ENCODE data around the gene ZMYND11. TPM values are rescaled to one million over a fixed set of nuclear protein-coding genes. Genes with fewer than 3 reads are reported as not detected.

Gene ZMYND11
- total and polyA plus RNA-seq, 2 donors (not counting 1 experiment from before 2014, with no cell fraction given) = 57.0 to 68.4 TPM

DNA sequence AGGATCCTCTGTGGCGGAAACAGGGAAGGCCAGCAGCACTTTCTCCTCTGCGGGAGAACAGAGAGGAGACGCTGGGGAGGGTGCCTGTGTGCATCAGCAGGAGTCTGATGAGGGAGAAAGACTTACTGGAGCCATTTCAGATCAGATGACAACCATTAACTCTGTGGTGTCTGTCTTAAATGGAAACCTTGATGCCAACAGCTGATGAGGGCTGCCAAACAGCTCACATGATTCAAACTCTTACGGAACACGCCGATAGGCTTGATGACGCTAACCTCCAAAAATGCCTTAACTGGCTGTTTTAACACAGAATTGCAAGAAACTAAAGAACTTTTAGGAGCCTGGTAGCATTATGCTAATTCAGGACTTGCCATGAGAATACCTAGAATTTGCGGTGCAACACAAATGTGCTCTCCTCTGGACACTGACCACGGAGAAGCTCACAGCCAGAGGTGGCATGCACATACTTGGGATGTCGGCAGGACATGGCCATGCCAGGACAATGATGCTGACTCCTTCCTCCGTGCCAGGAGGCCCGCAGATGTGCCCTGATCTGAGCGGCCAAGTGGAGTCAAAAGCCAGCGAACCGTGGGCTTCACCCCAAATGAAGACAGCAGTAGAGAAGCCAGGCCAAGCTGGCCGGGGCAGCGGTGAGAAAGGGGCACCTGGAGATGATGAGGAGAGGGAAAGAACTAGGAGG, 154.9 kb downstream of the ZMYND11 start:
- Histone ChIP-seq H3K4me2 (ENCODE audit: extremely low read depth, insufficient read depth, low read length) (no peak overlapping the region), H3K27me3 (ENCODE audit: control insufficient read depth, insufficient read depth, low read length) (no peaks in the 10 kb centered on the region), H3K27ac (ENCODE audit: insufficient read depth, low read length) (no peak overlapping the region), H3K79me2 (ENCODE audit: control insufficient read depth, insufficient read depth, low read length) (no peaks in the 10 kb centered on the region), H3K4me3 (replicated peaks in 1 of 4; ENCODE audit: control extremely low read depth in 1 of 4, insufficient read depth in 1 of 4, low read depth in 3 of 4, low read length in 4 of 4) (no peak overlapping the region), H3K4me1 (ENCODE audit: control insufficient read depth, extremely low read depth, insufficient read depth, low read length) (peaks cover 4% of the 10 kb centered on the region), H2AFZ (ENCODE audit: low read length) (no peak overlapping the region), H3K36me3 (ENCODE audit: control insufficient read depth, insufficient read depth, low read length) (no peaks in the 10 kb centered on the region), H3K9ac (ENCODE audit: insufficient read depth, low read length) (no peak overlapping the region), H3K9me3 (ENCODE audit: control insufficient read depth, insufficient read depth, low read depth, low read length) (no peaks in the 10 kb centered on the region), H4K20me1 (ENCODE audit: control insufficient read depth, extremely low read depth, insufficient read depth, low read length) (no peaks in the 10 kb centered on the region)
- no peak for TF ChIP-seq EZH2 (IDR thresholded peaks at IDR 0.05; ENCODE audit: low read length, missing control alignments)
- TF ChIP-seq, protein P1, sequence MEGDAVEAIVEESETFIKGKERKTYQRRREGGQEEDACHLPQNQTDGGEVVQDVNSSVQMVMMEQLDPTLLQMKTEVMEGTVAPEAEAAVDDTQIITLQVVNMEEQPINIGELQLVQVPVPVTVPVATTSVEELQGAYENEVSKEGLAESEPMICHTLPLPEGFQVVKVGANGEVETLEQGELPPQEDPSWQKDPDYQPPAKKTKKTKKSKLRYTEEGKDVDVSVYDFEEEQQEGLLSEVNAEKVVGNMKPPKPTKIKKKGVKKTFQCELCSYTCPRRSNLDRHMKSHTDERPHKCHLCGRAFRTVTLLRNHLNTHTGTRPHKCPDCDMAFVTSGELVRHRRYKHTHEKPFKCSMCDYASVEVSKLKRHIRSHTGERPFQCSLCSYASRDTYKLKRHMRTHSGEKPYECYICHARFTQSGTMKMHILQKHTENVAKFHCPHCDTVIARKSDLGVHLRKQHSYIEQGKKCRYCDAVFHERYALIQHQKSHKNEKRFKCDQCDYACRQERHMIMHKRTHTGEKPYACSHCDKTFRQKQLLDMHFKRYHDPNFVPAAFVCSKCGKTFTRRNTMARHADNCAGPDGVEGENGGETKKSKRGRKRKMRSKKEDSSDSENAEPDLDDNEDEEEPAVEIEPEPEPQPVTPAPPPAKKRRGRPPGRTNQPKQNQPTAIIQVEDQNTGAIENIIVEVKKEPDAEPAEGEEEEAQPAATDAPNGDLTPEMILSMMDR (conservative IDR thresholded peaks at IDR 0.05 in 1 of 2, IDR thresholded peaks at IDR 0.05 in 1 of 2; ENCODE audit: low read depth in 1 of 2, low read length in 2 of 2) = no peak
- DNase-seq (ENCODE audit: low read depth in 2 of 2) = peak; percentile 11 to 31

DNA sequence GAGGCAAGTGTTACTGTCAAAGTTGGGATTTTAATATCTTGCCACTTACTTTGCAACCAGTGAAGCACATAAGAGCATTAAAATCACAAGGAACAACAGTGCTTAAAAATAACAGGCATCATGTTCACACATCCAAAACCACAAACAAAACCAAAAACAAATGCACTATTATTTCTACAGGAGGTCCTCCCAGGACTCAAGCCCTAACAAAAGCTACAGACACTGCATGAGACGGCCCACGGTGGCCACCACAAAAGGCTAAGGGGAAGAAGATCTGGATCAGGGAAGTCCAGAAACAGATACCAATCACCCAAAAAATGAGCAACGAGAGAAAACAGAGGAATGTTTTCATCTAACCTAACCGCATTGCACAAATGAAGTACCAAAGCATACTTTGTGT, 158.4 kb downstream of the ZMYND11 start:
- TF ChIP-seq, protein P1 (conservative IDR thresholded peaks at IDR 0.05 in 1 of 2, IDR thresholded peaks at IDR 0.05 in 1 of 2; ENCODE audit: low read depth in 1 of 2, low read length in 2 of 2) = no peak
- TF ChIP-seq EZH2 (IDR thresholded peaks at IDR 0.05; ENCODE audit: low read length, missing control alignments) = no peak
- no peak overlapping the region for H3K27ac ChIP-seq (ENCODE audit: insufficient read depth, low read length)
- no peaks in the 10 kb centered on the region for H3K79me2 ChIP-seq (ENCODE audit: control insufficient read depth, insufficient read depth, low read length)
- H4K20me1 ChIP-seq (ENCODE audit: control insufficient read depth, extremely low read depth, insufficient read depth, low read length) = no peaks in the 10 kb centered on the region
- no peak for DNase-seq (ENCODE audit: low read depth in 2 of 2)
- H3K36me3 ChIP-seq (ENCODE audit: control insufficient read depth, insufficient read depth, low read length) = no peaks in the 10 kb centered on the region
- H3K4me1 ChIP-seq (ENCODE audit: control insufficient read depth, extremely low read depth, insufficient read depth, low read length) = peaks cover 7% of the 10 kb centered on the region
- no peaks in the 10 kb centered on the region for H3K27me3 ChIP-seq (ENCODE audit: control insufficient read depth, insufficient read depth, low read length)
- no peak overlapping the region for H2AFZ ChIP-seq (ENCODE audit: low read length)
- no peak overlapping the region for H3K4me2 ChIP-seq (ENCODE audit: extremely low read depth, insufficient read depth, low read length)
- H3K9me3 ChIP-seq (ENCODE audit: control insufficient read depth, insufficient read depth, low read depth, low read length) = no peaks in the 10 kb centered on the region
- no peak overlapping the region for H3K9ac ChIP-seq (ENCODE audit: insufficient read depth, low read length)
- H3K4me3 ChIP-seq (replicated peaks in 1 of 4; ENCODE audit: control extremely low read depth in 1 of 4, insufficient read depth in 1 of 4, low read depth in 3 of 4, low read length in 4 of 4) = no peak overlapping the region

DNA sequence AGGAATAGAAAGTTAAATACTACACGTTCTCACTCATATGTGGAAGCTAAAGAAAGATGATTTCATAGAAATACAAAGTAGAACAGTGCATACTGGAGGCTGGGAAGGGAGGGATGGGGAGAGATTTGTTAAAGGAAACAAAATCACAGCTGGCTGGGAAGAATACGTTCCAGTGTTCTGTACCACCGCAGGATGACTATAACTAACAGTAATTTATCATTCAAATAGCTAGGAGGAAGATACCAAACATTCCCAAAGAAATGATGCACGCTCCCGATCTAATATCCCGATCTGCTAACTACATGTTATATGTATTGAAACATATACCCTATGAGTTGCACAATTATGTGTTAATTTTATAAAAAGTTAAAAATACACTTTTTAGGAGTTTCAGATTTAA, 162.3 kb downstream of the ZMYND11 start:
- Histone ChIP-seq H2AFZ (ENCODE audit: low read length) (no peak overlapping the region), H3K4me1 (ENCODE audit: control insufficient read depth, extremely low read depth, insufficient read depth, low read length) (peaks cover 8% of the 10 kb centered on the region), H3K9me3 (ENCODE audit: control insufficient read depth, insufficient read depth, low read depth, low read length) (no peaks in the 10 kb centered on the region), H3K27ac (ENCODE audit: insufficient read depth, low read length) (peak overlapping the region; percentile 49), H3K4me2 (ENCODE audit: extremely low read depth, insufficient read depth, low read length) (peak overlapping the region; percentile 44), H3K79me2 (ENCODE audit: control insufficient read depth, insufficient read depth, low read length) (no peaks in the 10 kb centered on the region), H3K27me3 (ENCODE audit: control insufficient read depth, insufficient read depth, low read length) (no peaks in the 10 kb centered on the region), H3K36me3 (ENCODE audit: control insufficient read depth, insufficient read depth, low read length) (no peaks in the 10 kb centered on the region), H3K4me3 (replicated peaks in 1 of 4; ENCODE audit: control extremely low read depth in 1 of 4, insufficient read depth in 1 of 4, low read depth in 3 of 4, low read length in 4 of 4) (peak overlapping the region in 1 of 4 experiments; percentile 15), H4K20me1 (ENCODE audit: control insufficient read depth, extremely low read depth, insufficient read depth, low read length) (no peaks in the 10 kb centered on the region), H3K9ac (ENCODE audit: insufficient read depth, low read length) (no peak overlapping the region)
- TF ChIP-seq, protein P1 (conservative IDR thresholded peaks at IDR 0.05 in 1 of 2, IDR thresholded peaks at IDR 0.05 in 1 of 2; ENCODE audit: low read depth in 1 of 2, low read length in 2 of 2) = no peak
- no peak for TF ChIP-seq EZH2 (IDR thresholded peaks at IDR 0.05; ENCODE audit: low read length, missing control alignments)
- DNase-seq (ENCODE audit: low read depth in 2 of 2) = peak; percentile 70 to 78
